Endothelial cell of umbilical vein (primary cell): ENCODE measurements around the gene PAX5. TPM values are rescaled to one million over a fixed set of nuclear protein-coding genes. Genes with fewer than 3 reads are reported as not detected.

Experiments
- BruUV-seq: library from RNA; stranded (reverse); fragments of 400-500 nt; replicated peaks from 2 replicates; lab custom pipeline; 2021; lab: Mats Ljungman, UMichigan
- CTCF ChIA-PET: fragments of 300-600, 350-600 bp; sonication (Branson Sonifier 250); formaldehyde crosslinking; loops from one replicate; lab custom pipeline; 2021; ENCODE audit warnings: antibody characterized with exemption, inconsistent platforms; lab: Charles Lee
- POLR2A ChIA-PET: fragments of 300-600, 350-600 bp; sonication (Branson Sonifier 250); formaldehyde crosslinking; loops from one replicate; lab custom pipeline; 2021; ENCODE audit warnings: antibody characterized with exemption, inconsistent platforms; lab: Charles Lee
- DNase-seq: peaks from one replicate; pipeline ENCODE4 v3.0.0-alpha.2; 2011; ENCODE audit warnings: low read depth, low spot score
- FAIRE-seq: peaks from 2 replicates; lab custom pipeline; 2011; peaks lifted over from hg19 to GRCh38; lab: Jason Lieb, UNC
- H2AFZ ChIP-seq: 2 replicates; pipeline ENCODE4 v1.6.0; 2012; ENCODE audit warnings: low read depth, low read length, control low read depth, inconsistent platforms
- H3K27ac ChIP-seq: 2 replicates; pipeline ENCODE4 v1.5.1; 2011; ENCODE audit warnings: low read depth, mild to moderate bottlenecking, control low read depth, low read length, moderate library complexity; ENCODE audit not compliant: insufficient read depth
- H3K27me3 ChIP-seq, 2 experiments: 2 replicates each; pipeline versions ENCODE4 v1.6.0 to v1.6.1; 2011; ENCODE audit warnings: low read length in 2 of 2, mixed read lengths in 1 of 2; ENCODE audit not compliant: control insufficient read depth in 2 of 2, insufficient read depth in 2 of 2
- H3K36me3 ChIP-seq, 2 experiments: 2 replicates in 1 of 2; 3 replicates in 1 of 2; pipeline ENCODE4 v1.5.1; 2011; ENCODE audit warnings: low read length in 2 of 2, mild to moderate bottlenecking in 1 of 2, moderate library complexity in 1 of 2; ENCODE audit not compliant: control insufficient read depth in 2 of 2, insufficient read depth in 2 of 2; ENCODE audit errors: extremely low read depth in 1 of 2
- H3K4me1 ChIP-seq: 3 replicates; pipeline ENCODE4 v1.5.1; 2011; ENCODE audit warnings: mild to moderate bottlenecking, low read length; ENCODE audit not compliant: control insufficient read depth, insufficient read depth; ENCODE audit errors: extremely low read depth
- H3K4me2 ChIP-seq: 2 replicates; pipeline ENCODE4 v1.6.1; 2011; ENCODE audit warnings: low read length, control low read depth, mixed read lengths; ENCODE audit not compliant: insufficient read depth
- H3K4me3 ChIP-seq, 3 experiments: fragments of 200-600 bp in 1 of 3; sonication (generic), shearing (Covaris generic) in 1 of 3; replicated peaks in 1 of 3; 2 replicates each; pipeline ENCODE4 v1.5.1; 2011 to 2016; ENCODE audit warnings: control low read depth in 3 of 3, low read length in 3 of 3, mild to moderate bottlenecking in 2 of 3, inconsistent platforms in 1 of 3, low read depth in 1 of 3, moderate library complexity in 1 of 3; ENCODE audit not compliant: insufficient read depth in 1 of 3
- H3K79me2 ChIP-seq: 2 replicates; pipeline ENCODE4 v1.6.0; 2012; ENCODE audit warnings: low read length, inconsistent platforms; ENCODE audit not compliant: control insufficient read depth, insufficient read depth
- H3K9ac ChIP-seq: replicated peaks from 2 replicates; pipeline ENCODE3; 2011; ENCODE audit warnings: low read length, control low read depth; ENCODE audit not compliant: insufficient read depth; ENCODE audit errors: extremely low read depth
- H3K9me1 ChIP-seq: replicated peaks from 3 replicates; pipeline ENCODE4 v1.6.0; 2011; ENCODE audit warnings: mild to moderate bottlenecking, low read length; ENCODE audit not compliant: control insufficient read depth, insufficient read depth; ENCODE audit errors: extremely low read depth
- H3K9me3 ChIP-seq: replicated peaks from 2 replicates; pipeline ENCODE4 v1.5.1; 2012; ENCODE audit warnings: low read length, inconsistent platforms; ENCODE audit not compliant: control insufficient read depth, insufficient read depth
- H4K20me1 ChIP-seq: replicated peaks from 2 replicates; pipeline ENCODE3; 2011; ENCODE audit warnings: mild to moderate bottlenecking, low read length; ENCODE audit not compliant: control insufficient read depth, insufficient read depth; ENCODE audit errors: extremely low read depth
- CTCF ChIP-seq, 2 donors: IDR thresholded peaks; 1 replicate in 1 of 2; 2 replicates in 1 of 2; pipeline ENCODE4 v1.5.1; 2011; ENCODE audit warnings: low read length in 2 of 2, mild to moderate bottlenecking in 2 of 2, moderate library complexity in 2 of 2, control low read depth in 1 of 2, inconsistent platforms in 1 of 2, low read depth in 1 of 2; ENCODE audit not compliant: insufficient read depth in 1 of 2; ENCODE audit errors: extremely low read depth in 1 of 2
- GATA2 ChIP-seq: IDR thresholded peaks from 2 replicates; pipeline ENCODE4 v1.7.0; 2011; ENCODE audit warnings: low read depth, mild to moderate bottlenecking, moderate library complexity, mixed read lengths, low read length; ENCODE audit not compliant: insufficient read length, insufficient read depth
- MAX ChIP-seq: IDR thresholded peaks from 2 replicates; pipeline ENCODE4 v1.6.1; 2011; ENCODE audit not compliant: insufficient read depth, insufficient read length
- MYC ChIP-seq: IDR thresholded peaks from one replicate; pipeline ENCODE4 v1.6.1; 2011; ENCODE audit warnings: mild to moderate bottlenecking, low read depth, low read length
- POLR2A ChIP-seq: IDR thresholded peaks from 2 replicates; pipeline ENCODE4 v1.6.1; 2012; ENCODE audit warnings: low read depth, mild to moderate bottlenecking, control low read depth, low read length
- dilution Hi-C: fragments of 300-500 bp; cut with MboI; formaldehyde crosslinking; loops from one replicate; pipeline ENCODE4 v1.15.0; 2019; ENCODE audit warnings: low sequenced_read_pairs; ENCODE audit not compliant: extremely low pct_ligation_motif_present
- intact Hi-C: fragments of 100-400 bp; cut with micrococcal nuclease; formaldehyde crosslinking; loops from one replicate; pipeline ENCODE4 v1.10.0; 2022
- polyA plus RNA-seq, 4 experiments: library from polyadenylated mRNA; depleted of rRNA in 3 of 4; stranded (reverse) in 3 of 4; unstranded in 1 of 4; fragments of >200 nt; gene quantifications; 2 replicates each; pipeline versions ENCODE4 v1.2.1 to v1.2.3, GENCODE V29; 2011 to 2012; ENCODE audit warnings: missing spikeins in 1 of 4
- total RNA-seq: library from RNA; stranded (reverse); gene quantifications from 2 replicates; pipeline ENCODE4 v1.2.3, GENCODE V29; 2021

PAX5 gene
- total and polyA plus RNA-seq, 2 donors (not counting 3 experiments of a cell fraction or from before 2014, with no cell fraction given), result not detected

- H3K27me3 ChIP-seq, result peaks cover under 1 to 8% of the 10 kb centered on the region in 2 experiments
- H3K9me1 ChIP-seq, result no peaks in the 10 kb centered on the region
- no peak overlapping the region for H3K4me2 ChIP-seq
- no peak overlapping the region for H3K9ac ChIP-seq
- no TSS peak for BruUV-seq
- no peaks in the 10 kb centered on the region for H3K9me3 ChIP-seq
- no peaks in the 10 kb centered on the region for H3K4me1 ChIP-seq
- no peak overlapping the region for H2AFZ ChIP-seq
- H4K20me1 ChIP-seq, result no peaks in the 10 kb centered on the region
- intact Hi-C loops (loop anchor here (5.0 kb wide), 1 partner anchor 458 kb away; no protein-coding TSS in a partner anchor), dilution Hi-C loops (no loop called here)
- no peak overlapping the region for H3K4me3 ChIP-seq
- H3K79me2 ChIP-seq, result no peaks in the 10 kb centered on the region
- FAIRE-seq (no peak), DNase-seq (no peak)
- H3K27ac ChIP-seq, result no peak overlapping the region
- POLR2A ChIA-PET, result no interaction called here
- TF ChIP-seq MAX (no peak), POLR2A (no peak), GATA2 (no peak), MYC (no peak), CTCF (IDR thresholded peaks at IDR 0.05; ENCODE audit: extremely low read depth in 1 of 2, insufficient read depth in 1 of 2, low read depth in 1 of 2, low read length in 2 of 2) (no peak)
- CTCF ChIA-PET, result interaction anchor here (1.0 to 6.4 kb wide), 13 partner anchors 10 to 537 kb away, joined by 3 to 81 read pairs (median 14); no protein-coding TSS in a partner anchor
- no peaks in the 10 kb centered on the region for H3K36me3 ChIP-seq
These were observed 159.8 kb downstream of the PAX5 start for GRCh38 chr9:36874261-36874660.
